ENCODE measurements around the gene SZT2.

SZT2 gene

GRCh38 chr1:43352351-43352705, 37.4 kb upstream of the SZT2 start:
- peaks cover 13% of the 10 kb centered on the region for H3K27me3 ChIP-seq (ENCODE audit: insufficient read depth, low read length)
- no peak overlapping the region for H3K4me3 ChIP-seq (ENCODE audit: low read length)
- H3K27ac ChIP-seq (ENCODE audit: low read length), result no peak overlapping the region
- H3K4me1 ChIP-seq (ENCODE audit: insufficient read depth, low read length), result peaks cover 14% of the 10 kb centered on the region; the same call in 1 of the 2 replicates
- no peaks in the 10 kb centered on the region for H3K9me3 ChIP-seq (ENCODE audit: insufficient read depth, low read depth, low read length)
- H3K9ac ChIP-seq (ENCODE audit: low read depth, low read length), result no peak overlapping the region
- no peaks in the 10 kb centered on the region for H3K36me3 ChIP-seq (ENCODE audit: insufficient read depth, low read depth, low read length)

GRCh38 chr1:43352881-43353280, 36.8 kb upstream of the SZT2 start:
- no peaks in the 10 kb centered on the region for H3K9me3 ChIP-seq (ENCODE audit: insufficient read depth, low read depth, low read length)
- H3K4me1 ChIP-seq (ENCODE audit: insufficient read depth, low read length), result peaks cover 16% of the 10 kb centered on the region; the same call in 1 of the 2 replicates
- peaks cover 8% of the 10 kb centered on the region for H3K27me3 ChIP-seq (ENCODE audit: insufficient read depth, low read length)
- no peak overlapping the region for H3K4me3 ChIP-seq (ENCODE audit: low read length)
- H3K9ac ChIP-seq (ENCODE audit: low read depth, low read length), result no peak overlapping the region
- H3K27ac ChIP-seq (ENCODE audit: low read length), result no peak overlapping the region
- no peaks in the 10 kb centered on the region for H3K36me3 ChIP-seq (ENCODE audit: insufficient read depth, low read depth, low read length)

- no peak overlapping the region for H3K27ac ChIP-seq (ENCODE audit: low read length)
- H3K36me3 ChIP-seq (ENCODE audit: insufficient read depth, low read depth, low read length), result peaks cover 2% of the 10 kb centered on the region
- H3K4me1 ChIP-seq (ENCODE audit: insufficient read depth, low read length), result peaks cover 12% of the 10 kb centered on the region; the same call in 1 of the 2 replicates
- no peaks in the 10 kb centered on the region for H3K9me3 ChIP-seq (ENCODE audit: insufficient read depth, low read depth, low read length)
- no peaks in the 10 kb centered on the region for H3K27me3 ChIP-seq (ENCODE audit: insufficient read depth, low read length)
- H3K4me3 ChIP-seq (ENCODE audit: low read length), result no peak overlapping the region
- no peak overlapping the region for H3K9ac ChIP-seq (ENCODE audit: low read depth, low read length)
These were observed 35.2 kb upstream of the SZT2 start for GRCh38 chr1:43354471-43354870.

GRCh38 chr1:43354936-43355335, 34.8 kb upstream of the SZT2 start:
- H3K9me3 ChIP-seq (ENCODE audit: insufficient read depth, low read depth, low read length), result no peaks in the 10 kb centered on the region
- no peaks in the 10 kb centered on the region for H3K27me3 ChIP-seq (ENCODE audit: insufficient read depth, low read length)
- H3K27ac ChIP-seq (ENCODE audit: low read length), result no peak overlapping the region
- H3K4me3 ChIP-seq (ENCODE audit: low read length), result no peak overlapping the region
- no peak overlapping the region for H3K9ac ChIP-seq (ENCODE audit: low read depth, low read length)
- H3K36me3 ChIP-seq (ENCODE audit: insufficient read depth, low read depth, low read length), result peaks cover 7% of the 10 kb centered on the region
- H3K4me1 ChIP-seq (ENCODE audit: insufficient read depth, low read length), result peaks cover 12% of the 10 kb centered on the region; the same call in 1 of the 2 replicates

- H3K9ac ChIP-seq (ENCODE audit: low read depth, low read length), result no peak overlapping the region
- H3K27ac ChIP-seq (ENCODE audit: low read length), result no peak overlapping the region
- H3K27me3 ChIP-seq (ENCODE audit: insufficient read depth, low read length), result no peaks in the 10 kb centered on the region
- peaks cover 30% of the 10 kb centered on the region for H3K36me3 ChIP-seq (ENCODE audit: insufficient read depth, low read depth, low read length)
- H3K4me3 ChIP-seq (ENCODE audit: low read length), result no peak overlapping the region
- no peaks in the 10 kb centered on the region for H3K9me3 ChIP-seq (ENCODE audit: insufficient read depth, low read depth, low read length)
- peaks cover 12% of the 10 kb centered on the region; the same call in 1 of the 2 replicates for H3K4me1 ChIP-seq (ENCODE audit: insufficient read depth, low read length)
These were observed 32.4 kb upstream of the SZT2 start for GRCh38 chr1:43357251-43357650.

- H3K36me3 ChIP-seq (ENCODE audit: insufficient read depth, low read depth, low read length), result peaks cover 40% of the 10 kb centered on the region
- no peaks in the 10 kb centered on the region for H3K27me3 ChIP-seq (ENCODE audit: insufficient read depth, low read length)
- peak overlapping the region; percentile 80 for H3K4me3 ChIP-seq (ENCODE audit: low read length)
- H3K9ac ChIP-seq (ENCODE audit: low read depth, low read length), result peak overlapping the region; percentile 91
- H3K27ac ChIP-seq (ENCODE audit: low read length), result peak overlapping the region; percentile 85
- H3K9me3 ChIP-seq (ENCODE audit: insufficient read depth, low read depth, low read length), result no peaks in the 10 kb centered on the region
- H3K4me1 ChIP-seq (ENCODE audit: insufficient read depth, low read length), result peaks cover 12% of the 10 kb centered on the region; the same call in 1 of the 2 replicates
These were observed 31.5 kb upstream of the SZT2 start for GRCh38 chr1:43358121-43358745.

GRCh38 chr1:43358746-43359693, 30.7 kb upstream of the SZT2 start, which contains the start of gene CDC20:
CDC20 (plus strand) TSS chr1:43358981; CDS start chr1:43359216, 235 bp downstream.
- H3K9ac ChIP-seq (ENCODE audit: low read depth, low read length), result peak within 1 kb of the TSS; percentile 97
- peaks cover 48% of the 10 kb centered on the region for H3K36me3 ChIP-seq (ENCODE audit: insufficient read depth, low read depth, low read length)
- H3K27me3 ChIP-seq (ENCODE audit: insufficient read depth, low read length), result no peaks in the 10 kb centered on the region
- peak within 1 kb of the TSS; percentile 85 for H3K27ac ChIP-seq (ENCODE audit: low read length)
- H3K4me3 ChIP-seq (ENCODE audit: low read length), result peak within 1 kb of the TSS; percentile 80
- no peaks in the 10 kb centered on the region for H3K9me3 ChIP-seq (ENCODE audit: insufficient read depth, low read depth, low read length)
- H3K4me1 ChIP-seq (ENCODE audit: insufficient read depth, low read length), result peaks cover 12% of the 10 kb centered on the region; the same call in 1 of the 2 replicates

- Histone ChIP-seq H3K27ac (ENCODE audit: low read length) (peak overlapping the region; percentile 69), H3K27me3 (ENCODE audit: insufficient read depth, low read length) (no peaks in the 10 kb centered on the region), H3K36me3 (ENCODE audit: insufficient read depth, low read depth, low read length) (peaks cover 54% of the 10 kb centered on the region), H3K4me1 (ENCODE audit: insufficient read depth, low read length) (peaks cover 12% of the 10 kb centered on the region; the same call in 1 of the 2 replicates), H3K9ac (ENCODE audit: low read depth, low read length) (peak overlapping the region; percentile 97), H3K4me3 (ENCODE audit: low read length) (peak overlapping the region; percentile 80), H3K9me3 (ENCODE audit: insufficient read depth, low read depth, low read length) (no peaks in the 10 kb centered on the region)
These were observed 30.0 kb upstream of the SZT2 start for GRCh38 chr1:43359696-43360095.

- H3K27ac ChIP-seq (ENCODE audit: low read length), result no peak overlapping the region
- H3K36me3 ChIP-seq (ENCODE audit: insufficient read depth, low read depth, low read length), result peaks cover 60% of the 10 kb centered on the region
- H3K4me3 ChIP-seq (ENCODE audit: low read length), result peak overlapping the region; percentile 80
- peak overlapping the region; percentile 97 for H3K9ac ChIP-seq (ENCODE audit: low read depth, low read length)
- H3K4me1 ChIP-seq (ENCODE audit: insufficient read depth, low read length), result peaks cover 13% of the 10 kb centered on the region
- H3K9me3 ChIP-seq (ENCODE audit: insufficient read depth, low read depth, low read length), result no peaks in the 10 kb centered on the region
- no peaks in the 10 kb centered on the region for H3K27me3 ChIP-seq (ENCODE audit: insufficient read depth, low read length)
These were observed 29.1 kb upstream of the SZT2 start for GRCh38 chr1:43360616-43361015.

- Histone ChIP-seq H3K27ac (ENCODE audit: low read length) (no peak overlapping the region), H3K36me3 (ENCODE audit: insufficient read depth, low read depth, low read length) (peaks cover 60% of the 10 kb centered on the region), H3K4me3 (ENCODE audit: low read length) (no peak overlapping the region), H3K9me3 (ENCODE audit: insufficient read depth, low read depth, low read length) (no peaks in the 10 kb centered on the region), H3K4me1 (ENCODE audit: insufficient read depth, low read length) (peaks cover 21% of the 10 kb centered on the region), H3K9ac (ENCODE audit: low read depth, low read length) (no peak overlapping the region), H3K27me3 (ENCODE audit: insufficient read depth, low read length) (no peaks in the 10 kb centered on the region)
These were observed 26.3 kb upstream of the SZT2 start for GRCh38 chr1:43363283-43363934.

- H3K36me3 ChIP-seq (ENCODE audit: insufficient read depth, low read depth, low read length), result peaks cover 60% of the 10 kb centered on the region
- no peak overlapping the region for H3K4me3 ChIP-seq (ENCODE audit: low read length)
- H3K9me3 ChIP-seq (ENCODE audit: insufficient read depth, low read depth, low read length), result no peaks in the 10 kb centered on the region
- H3K27me3 ChIP-seq (ENCODE audit: insufficient read depth, low read length), result no peaks in the 10 kb centered on the region
- H3K9ac ChIP-seq (ENCODE audit: low read depth, low read length), result no peak overlapping the region
- H3K27ac ChIP-seq (ENCODE audit: low read length), result no peak overlapping the region
- peaks cover 27% of the 10 kb centered on the region for H3K4me1 ChIP-seq (ENCODE audit: insufficient read depth, low read length)
These were observed 25.7 kb upstream of the SZT2 start for GRCh38 chr1:43363935-43364525.

All from iPS-20b (cell line).